Jurkat, Clone E6-1 (cell line): Measurements from ENCODE around the gene OPRL1.
A peak's percentile ranks its signal among the peaks of the same experiment; 100 is the strongest.
"Not testable (repeated sequence)": the region's sequence is repeated elsewhere in the genome, so short reads cannot be mapped to it uniquely, and the experiment has no call there.

Experiments used
- DNase-seq: peaks from one replicate; pipeline ENCODE4 v3.0.0-alpha.2; 2011; ENCODE audit warnings: low read depth, low spot score
- H3K4me3 ChIP-seq: 2 replicates; pipeline ENCODE4 v1.5.1; 2011; ENCODE audit warnings: mild to moderate bottlenecking, low read length, control low read depth, moderate library complexity

The OPRL1 gene

DNA sequence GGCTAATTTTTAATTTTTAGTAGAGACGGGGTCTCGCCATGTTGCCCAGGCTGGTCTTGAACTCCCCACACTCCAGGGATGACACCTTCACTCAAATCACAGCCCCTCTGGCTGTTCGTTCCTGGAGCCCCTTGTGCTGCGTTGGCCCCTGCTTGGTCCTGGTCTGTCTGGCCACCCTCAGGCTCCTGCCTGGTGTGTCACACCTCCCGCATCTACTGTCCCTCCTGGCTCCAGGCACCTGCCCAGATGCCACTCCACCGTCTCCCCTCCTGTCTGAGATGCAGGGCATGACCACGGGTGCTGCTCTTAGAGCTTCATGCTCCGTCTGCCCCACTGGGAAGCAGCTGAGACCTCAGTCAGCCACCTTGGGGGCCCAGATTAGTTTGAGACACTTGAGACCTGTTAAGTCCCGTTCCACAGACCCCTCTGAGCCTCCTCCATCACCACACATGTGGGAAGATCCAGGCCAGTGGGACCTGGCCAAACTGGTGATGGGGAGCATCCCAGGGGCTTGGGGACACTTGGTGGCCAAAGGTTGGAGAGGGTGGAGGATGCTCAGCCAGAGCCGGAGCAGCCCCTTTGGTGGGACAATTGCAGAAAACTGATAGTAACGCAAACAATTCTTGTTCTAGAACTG lies 49.4 kb downstream of the OPRL1 start:
- H3K4me3 ChIP-seq, result no peak overlapping the region
- no peak for DNase-seq

DNA sequence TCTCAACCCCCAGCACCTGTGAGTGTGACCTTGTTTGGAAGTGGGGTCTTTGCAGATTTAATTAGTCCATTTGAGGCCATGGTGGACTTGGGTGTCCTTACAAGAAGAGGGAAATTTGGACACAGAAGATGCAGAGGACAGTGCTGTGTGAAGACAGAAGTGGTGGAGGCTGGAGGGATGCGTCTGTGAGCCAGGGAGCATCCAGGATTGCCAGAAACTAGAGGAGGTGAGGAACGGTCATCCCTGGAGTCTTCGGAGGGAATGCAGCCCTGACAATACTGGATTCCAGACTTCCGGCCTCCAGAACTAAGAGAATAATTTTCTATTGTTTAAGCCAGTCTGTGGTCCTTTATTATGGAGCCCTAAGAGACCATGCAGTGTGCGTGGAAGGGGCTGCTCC lies 50.4 kb downstream of the OPRL1 start:
- no peak overlapping the region for H3K4me3 ChIP-seq
- no peak for DNase-seq

GRCh38 chr20:64130876-64131275 lies 51.0 kb downstream of the OPRL1 start:
- no peak overlapping the region for H3K4me3 ChIP-seq
- no peak for DNase-seq

GRCh38 chr20:64131406-64131805 lies 51.5 kb downstream of the OPRL1 start:
- no peak for DNase-seq
- no peak overlapping the region for H3K4me3 ChIP-seq

- no peak overlapping the region for H3K4me3 ChIP-seq
- no peak for DNase-seq
Observed at GRCh38 chr20:64133951-64134407, 54.1 kb downstream of the OPRL1 start.

DNA sequence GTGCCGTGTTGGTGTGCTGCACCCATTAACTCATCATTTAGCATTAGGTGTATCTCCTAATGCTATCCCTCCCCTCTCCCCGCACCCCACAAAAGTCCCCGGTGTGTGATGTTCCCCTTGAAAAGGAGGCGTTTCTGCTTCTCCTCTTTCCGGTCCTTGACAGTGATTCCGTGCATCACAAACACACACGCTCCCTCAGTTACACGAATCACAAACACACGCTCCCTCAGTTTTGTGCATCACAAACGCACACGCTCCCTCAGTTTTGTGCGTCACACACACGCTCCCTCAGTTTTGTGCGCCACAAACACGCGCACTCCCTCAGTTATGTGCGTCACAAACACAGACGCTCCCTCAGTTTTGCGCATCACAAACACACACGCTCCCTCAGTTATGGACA lies 54.9 kb downstream of the OPRL1 start:
- DNase-seq, H3K4me3 ChIP-seq: not testable (repeated sequence)

DNA sequence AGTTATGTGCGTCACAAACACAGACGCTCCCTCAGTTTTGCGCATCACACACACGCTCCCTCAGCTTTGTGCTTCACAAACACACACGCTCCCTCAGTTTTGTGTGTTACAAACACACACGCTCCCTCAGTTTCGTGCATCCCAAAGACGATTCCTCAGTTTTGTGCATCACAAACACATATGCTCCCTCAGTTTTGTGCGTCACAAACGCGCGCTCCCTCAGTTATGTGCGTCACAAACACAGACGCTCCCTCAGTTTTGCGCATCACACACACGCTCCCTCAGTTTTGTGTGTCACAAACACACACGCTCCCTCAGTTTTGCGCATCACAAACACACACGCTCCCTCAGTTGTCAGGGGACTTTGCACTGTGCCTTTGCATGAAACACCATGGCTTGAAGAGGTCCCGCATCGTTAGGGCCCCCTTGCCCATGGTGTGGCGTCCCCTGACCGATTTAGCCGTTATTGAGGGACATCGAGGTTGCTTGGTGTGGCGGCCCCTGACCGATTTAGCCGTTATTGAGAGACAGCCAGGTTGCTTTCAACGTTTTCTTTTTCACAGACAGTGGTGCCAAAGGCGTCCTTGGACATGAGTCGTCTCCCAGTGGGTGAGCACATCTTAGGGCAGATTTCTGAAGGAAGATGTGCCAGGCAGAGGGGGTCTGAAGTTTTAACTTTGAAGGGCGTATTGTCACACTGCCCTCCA lies 56.3 kb downstream of the OPRL1 start:
- H3K4me3 ChIP-seq, result no peak overlapping the region
- DNase-seq, result no peak

DNA sequence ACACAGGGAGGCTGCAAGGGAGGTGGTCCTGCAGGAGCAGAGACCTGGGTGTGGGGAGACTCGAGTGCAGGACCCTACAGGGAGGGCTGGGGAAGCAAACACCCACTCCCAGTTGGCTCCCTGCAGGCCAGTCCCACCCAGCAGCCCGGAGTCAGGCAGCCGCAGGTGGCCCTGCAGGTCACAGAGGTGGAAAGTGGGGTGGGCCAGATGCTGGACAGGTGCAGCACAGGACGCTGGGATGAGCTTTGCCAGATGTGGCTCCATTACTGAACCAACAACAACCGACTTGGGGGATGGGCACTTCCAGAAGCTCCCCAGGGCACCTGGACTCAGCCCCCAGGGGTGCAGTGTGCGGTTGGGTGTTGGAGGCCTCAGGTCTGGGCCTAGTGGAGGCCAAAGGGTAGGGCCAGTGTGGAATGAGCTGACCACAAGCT lies 57.7 kb downstream of the OPRL1 start:
- no peak for DNase-seq
- no peak overlapping the region for H3K4me3 ChIP-seq

DNA sequence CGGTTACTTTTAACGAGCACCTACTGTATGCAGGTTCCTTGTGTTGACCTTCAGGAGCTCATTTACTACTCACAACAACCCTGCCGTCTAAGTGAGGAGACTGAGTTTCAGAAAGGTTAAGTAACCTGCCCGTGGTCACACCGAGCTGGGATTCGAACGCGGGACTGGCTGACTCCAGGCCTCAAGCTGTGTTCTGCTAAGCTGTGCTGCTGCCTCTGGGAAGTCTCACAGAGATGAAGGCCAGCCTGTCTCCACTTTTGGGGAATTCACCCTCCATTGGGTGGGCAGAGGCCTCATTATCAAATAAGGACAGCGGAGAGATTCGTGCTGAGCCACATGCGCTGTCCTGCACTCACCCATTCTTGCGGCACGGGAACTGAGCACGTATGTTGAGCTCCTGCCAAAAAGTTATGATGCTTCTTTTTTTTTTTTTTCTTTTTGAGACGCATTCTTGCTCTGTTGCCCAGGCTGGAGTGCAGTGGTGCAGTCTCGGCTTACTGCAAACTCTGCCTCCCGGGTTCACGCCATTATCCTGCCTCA lies 58.5 kb downstream of the OPRL1 start:
- no peak overlapping the region for H3K4me3 ChIP-seq
- no peak for DNase-seq

- no peak overlapping the region for H3K4me3 ChIP-seq
- DNase-seq, result no peak
Observed at GRCh38 chr20:64139199-64140060, 59.5 kb downstream of the OPRL1 start.

DNA sequence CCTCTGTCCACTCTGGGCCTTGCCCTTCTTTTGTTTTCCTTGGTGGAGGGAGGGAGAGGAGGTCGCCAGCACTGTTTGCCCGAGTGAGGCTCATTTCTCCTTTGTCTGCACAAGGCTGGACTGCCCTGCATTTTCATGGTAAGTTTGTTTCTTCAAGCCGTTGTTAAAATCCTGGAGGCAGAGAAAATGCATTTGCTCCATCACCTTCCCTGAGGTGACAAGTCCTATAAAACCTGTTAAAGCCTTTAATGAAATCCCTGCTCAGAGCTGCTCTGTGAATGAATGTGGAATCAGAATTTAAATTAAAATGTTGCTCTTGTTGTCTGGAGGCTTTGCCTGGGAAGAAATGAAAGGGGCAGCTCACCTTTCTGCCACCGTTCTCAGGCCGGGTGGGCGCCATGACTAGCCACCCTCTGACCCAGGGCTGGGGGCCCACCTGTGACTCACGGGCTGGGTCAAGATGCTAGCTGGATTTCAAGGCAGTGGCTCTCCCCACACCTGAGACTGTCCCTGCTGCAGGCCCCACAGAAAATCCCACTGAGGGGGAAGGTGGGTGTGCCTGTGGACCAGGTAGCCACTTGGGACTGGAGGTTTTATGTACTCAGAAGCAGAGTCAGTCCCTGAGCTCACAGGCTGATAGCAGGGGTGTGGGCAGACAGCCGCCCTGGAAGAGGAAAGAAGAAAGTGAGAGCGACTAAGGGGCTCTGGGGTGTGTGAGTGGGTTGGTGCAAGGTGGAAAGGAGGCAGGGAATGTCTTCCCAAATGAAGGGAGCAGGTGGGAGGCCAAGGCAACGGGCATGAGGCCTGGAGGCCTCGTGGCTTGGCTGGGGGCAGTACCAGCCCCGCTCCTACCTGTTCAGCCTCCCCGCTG lies 60.4 kb downstream of the OPRL1 start:
- no peak for DNase-seq
- H3K4me3 ChIP-seq, result no peak overlapping the region

DNA sequence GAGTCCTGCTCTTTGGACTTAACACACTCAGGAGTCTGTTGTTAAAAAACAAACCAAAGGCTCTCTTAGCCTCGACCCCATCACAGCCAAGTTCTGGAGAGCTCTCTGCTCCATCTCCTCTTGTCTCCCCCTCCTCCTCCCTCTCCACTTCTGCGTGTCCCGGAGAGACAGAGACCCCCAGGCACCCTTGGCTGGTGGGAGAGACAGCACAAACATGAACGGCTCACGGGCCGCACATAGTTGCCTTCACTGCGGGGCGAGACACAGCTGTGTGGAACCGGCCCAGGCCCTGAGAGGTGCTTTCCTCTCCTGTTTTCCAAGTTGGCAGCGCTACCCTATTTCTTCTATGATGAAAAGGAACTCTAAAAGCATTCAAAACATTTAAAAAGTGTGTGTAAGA lies 61.1 kb downstream of the OPRL1 start:
- H3K4me3 ChIP-seq, result no peak overlapping the region
- no peak for DNase-seq

GRCh38 chr20:64142590-64142989 lies 62.7 kb downstream of the OPRL1 start:
- no peak overlapping the region for H3K4me3 ChIP-seq
- no peak for DNase-seq

DNA sequence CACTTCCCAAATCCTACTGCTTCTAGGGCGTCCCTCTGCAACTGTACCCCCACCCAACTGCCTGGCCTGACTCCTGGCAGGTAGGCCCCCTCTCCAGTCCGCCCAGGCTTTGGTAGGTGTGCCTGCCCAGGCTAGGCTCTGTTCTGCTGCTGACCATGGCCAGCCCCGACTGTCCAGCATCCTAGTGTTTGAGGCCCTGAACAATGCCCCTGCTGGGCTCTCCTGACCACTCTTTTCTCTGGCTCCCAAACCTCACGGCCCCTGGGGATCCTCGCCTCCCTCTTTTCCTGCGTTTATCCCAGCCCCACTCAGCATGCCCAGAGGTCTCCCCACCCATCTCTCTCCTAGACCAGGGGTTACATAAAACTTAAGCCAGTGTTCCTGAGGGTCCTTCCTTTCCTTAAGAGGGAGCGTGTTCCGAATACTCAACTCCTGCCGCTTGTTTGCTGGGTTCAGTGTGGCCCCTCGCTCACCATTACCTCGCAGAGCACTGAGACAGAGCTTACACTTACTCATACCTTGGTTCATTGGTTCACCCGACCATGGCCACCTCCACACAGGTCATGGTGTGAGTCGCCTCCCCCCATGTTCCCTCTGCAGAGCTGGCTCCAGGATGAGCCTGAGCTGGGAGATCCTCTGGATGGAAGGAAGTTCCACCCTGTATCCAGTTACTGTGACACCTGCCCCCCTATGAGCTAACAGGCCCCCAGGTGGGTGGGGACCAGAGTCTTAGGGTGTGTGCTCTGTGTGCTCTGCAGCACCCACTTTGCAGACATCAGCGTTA lies 63.3 kb downstream of the OPRL1 start:
- no peak for DNase-seq
- H3K4me3 ChIP-seq, result no peak overlapping the region

DNA sequence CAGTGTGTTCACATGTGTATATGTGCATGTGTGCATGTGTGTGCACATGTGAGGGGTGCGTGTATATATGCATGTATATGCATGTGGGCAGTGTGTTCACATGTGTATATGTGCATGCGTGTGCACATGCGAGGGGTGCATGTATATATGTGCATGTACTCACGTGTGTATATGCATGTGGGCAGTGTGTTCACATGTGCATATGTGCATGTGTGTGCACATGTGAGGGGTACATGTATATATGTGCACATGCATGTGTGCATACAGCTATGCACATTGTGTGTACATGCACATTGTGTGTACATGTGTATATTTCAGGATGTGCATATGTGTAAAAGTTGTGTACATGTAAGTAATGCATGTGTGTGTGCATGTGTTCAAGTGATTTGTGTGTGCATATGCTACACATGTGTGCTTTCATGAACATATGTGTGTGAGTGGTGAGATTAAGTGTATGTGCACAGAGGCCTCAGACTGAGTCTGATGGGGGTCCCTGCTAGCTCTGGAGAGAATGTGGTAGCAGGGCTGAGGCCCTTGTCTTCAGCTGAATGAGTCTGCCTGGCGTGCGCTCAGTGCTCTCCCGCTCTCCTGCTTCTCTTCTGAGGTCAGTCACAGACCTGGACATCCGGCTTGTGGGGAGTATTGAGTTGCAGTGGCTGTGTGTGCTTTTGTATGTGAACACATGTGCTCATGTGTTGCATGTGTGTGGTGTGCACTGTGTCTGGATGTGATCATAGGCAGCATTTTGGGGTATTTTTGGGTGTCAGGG lies 64.4 kb downstream of the OPRL1 start:
- DNase-seq, result no peak
- H3K4me3 ChIP-seq, result no peak overlapping the region

DNA sequence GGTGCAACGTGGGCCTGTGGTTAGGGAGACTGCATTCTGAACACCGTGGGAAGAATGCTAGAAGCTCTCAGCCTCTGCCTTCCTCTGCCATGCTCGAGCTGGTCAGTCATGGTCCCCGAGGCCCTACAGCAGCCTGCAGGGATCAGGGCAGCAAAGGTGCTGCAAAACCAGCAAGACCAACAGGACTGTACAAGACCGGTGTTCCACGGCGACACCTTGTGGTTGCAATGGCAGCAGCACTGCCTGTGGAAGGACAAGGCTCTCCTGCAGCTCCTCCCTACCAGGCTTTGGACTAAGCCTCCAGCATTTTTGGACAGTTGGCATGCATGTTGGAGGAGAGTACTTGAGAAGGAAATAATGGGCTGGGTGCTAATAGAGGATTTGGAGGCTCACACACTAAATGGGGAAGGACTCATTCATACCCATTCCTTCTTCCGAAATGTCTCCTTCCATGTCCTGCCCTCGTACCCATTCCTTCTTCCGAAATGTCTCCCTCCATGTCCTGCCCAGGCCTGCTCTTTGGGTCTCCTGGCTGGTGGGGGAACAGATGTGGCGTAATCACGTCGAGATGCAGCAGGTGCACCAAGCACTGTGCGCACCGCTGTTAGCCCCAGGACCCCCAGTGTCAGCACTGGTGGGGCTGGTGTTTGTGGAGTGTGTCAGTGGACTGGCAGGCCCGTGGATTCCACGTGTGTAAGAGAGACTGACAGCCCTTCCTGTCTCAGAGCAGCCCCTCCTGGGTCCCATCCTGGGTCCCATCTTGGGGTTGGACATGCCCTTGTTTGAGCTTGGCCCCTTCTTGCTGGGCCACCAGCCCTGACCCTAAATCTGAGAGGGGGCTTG lies 65.8 kb downstream of the OPRL1 start:
- peak; percentile 19 for DNase-seq
- H3K4me3 ChIP-seq, result no peak overlapping the region
